MM.1S (cell line): ENCODE measurements around the gene ART1.

Experiments
- DNase-seq: peaks from one replicate; pipeline ENCODE4 v3.0.0-alpha.2; 2015
- H2AFZ ChIP-seq: fragments of 300-600 bp; sonication (generic); 2 replicates; pipeline ENCODE4 v1.6.0; 2016; ENCODE audit warnings: antibody characterized with exemption, low read length
- H3F3A ChIP-seq: fragments of 300-600 bp; sonication (generic); 2 replicates; pipeline ENCODE4 v1.6.1; 2016; ENCODE audit warnings: mild to moderate bottlenecking, antibody characterized with exemption, low read length, moderate library complexity, mixed read lengths; ENCODE audit not compliant: insufficient read depth
- H3K27ac ChIP-seq: fragments of 300-600 bp; sonication (generic); 2 replicates; pipeline ENCODE4 v1.5.1; 2016; ENCODE audit warnings: mild to moderate bottlenecking, low read length
- H3K27me3 ChIP-seq: fragments of 300-600 bp; sonication (generic); replicated peaks from 2 replicates; pipeline ENCODE4 v1.6.0; 2016; ENCODE audit warnings: low read length; ENCODE audit not compliant: insufficient read depth
- H3K36me3 ChIP-seq: fragments of 300-600 bp; sonication (generic); replicated peaks from 2 replicates; pipeline ENCODE4 v1.6.1; 2016; ENCODE audit warnings: mild to moderate bottlenecking, low read length, mixed read lengths; ENCODE audit not compliant: insufficient read depth
- H3K4me1 ChIP-seq: fragments of 300-600 bp; sonication (generic); 2 replicates; pipeline ENCODE4 v1.6.1; 2016; ENCODE audit warnings: low read length, mixed read lengths
- H3K4me2 ChIP-seq: fragments of 300-600 bp; sonication (generic); 2 replicates; pipeline ENCODE4 v1.6.0; 2016; ENCODE audit warnings: low read depth, low read length
- H3K4me3 ChIP-seq: fragments of 300-600 bp; sonication (generic); 2 replicates; pipeline ENCODE4 v1.5.1; 2016; ENCODE audit warnings: low read length, mixed read lengths
- H3K79me2 ChIP-seq: fragments of 300-600 bp; sonication (generic); 2 replicates; pipeline ENCODE4 v1.6.1; 2016; ENCODE audit warnings: mixed run types, low read length, mixed read lengths
- H3K9ac ChIP-seq: fragments of 300-600 bp; sonication (generic); 2 replicates; pipeline ENCODE4 v1.6.1; 2016; ENCODE audit warnings: low read length, mixed read lengths
- H3K9me2 ChIP-seq: fragments of 300-600 bp; sonication (generic); replicated peaks from 2 replicates; pipeline ENCODE4 v1.6.1; 2016; ENCODE audit warnings: mild to moderate bottlenecking, low read length, mixed read lengths; ENCODE audit not compliant: insufficient read depth
- H3K9me3 ChIP-seq: fragments of 300-600 bp; sonication (generic); replicated peaks from 2 replicates; pipeline ENCODE4 v1.6.1; 2016; ENCODE audit warnings: mild to moderate bottlenecking, low read length, mixed read lengths; ENCODE audit not compliant: insufficient read depth
- H4K20me1 ChIP-seq: fragments of 300-600 bp; sonication (generic); 2 replicates; pipeline ENCODE4 v1.6.1; 2016; ENCODE audit warnings: mild to moderate bottlenecking, low read length, moderate library complexity, mixed read lengths; ENCODE audit not compliant: insufficient read depth
- EZH2 ChIP-seq: fragments of 300-600 bp; sonication (generic); optimal IDR thresholded peaks from 2 replicates; pipeline ENCODE3; 2017; ENCODE audit warnings: low read depth, mild to moderate bottlenecking, antibody characterized with exemption, low read length, mixed read lengths
- EZH2phosphoT487 ChIP-seq: fragments of 300-600 bp; sonication (generic); IDR thresholded peaks from 2 replicates; pipeline ENCODE4 v1.6.1; 2018; ENCODE audit warnings: antibody characterized with exemption, low read length
- TF ChIP-seq, protein P1 (sequence below): fragments of 300-600 bp; sonication (generic); IDR thresholded peaks from 2 replicates; pipeline ENCODE4 v1.5.1; 2016; ENCODE audit warnings: antibody characterized with exemption, low read length, mixed read lengths

Gene ART1

GRCh38 chr11:3685923-3686322 lies 41.0 kb downstream of the ART1 start:
- H3K79me2 ChIP-seq: no peaks in the 10 kb centered on the region
- H3K4me1 ChIP-seq: no peaks in the 10 kb centered on the region
- no peaks in the 10 kb centered on the region for H3K9me3 ChIP-seq
- H3F3A ChIP-seq: no peaks in the 10 kb centered on the region
- no peak overlapping the region for H3K9ac ChIP-seq
- peaks cover 5% of the 10 kb centered on the region; the same call in 1 of the 2 replicates for H3K36me3 ChIP-seq
- DNase-seq: no peak
- TF ChIP-seq EZH2phosphoT487 (no peak), EZH2 (no peak)
- TF ChIP-seq, protein P1, sequence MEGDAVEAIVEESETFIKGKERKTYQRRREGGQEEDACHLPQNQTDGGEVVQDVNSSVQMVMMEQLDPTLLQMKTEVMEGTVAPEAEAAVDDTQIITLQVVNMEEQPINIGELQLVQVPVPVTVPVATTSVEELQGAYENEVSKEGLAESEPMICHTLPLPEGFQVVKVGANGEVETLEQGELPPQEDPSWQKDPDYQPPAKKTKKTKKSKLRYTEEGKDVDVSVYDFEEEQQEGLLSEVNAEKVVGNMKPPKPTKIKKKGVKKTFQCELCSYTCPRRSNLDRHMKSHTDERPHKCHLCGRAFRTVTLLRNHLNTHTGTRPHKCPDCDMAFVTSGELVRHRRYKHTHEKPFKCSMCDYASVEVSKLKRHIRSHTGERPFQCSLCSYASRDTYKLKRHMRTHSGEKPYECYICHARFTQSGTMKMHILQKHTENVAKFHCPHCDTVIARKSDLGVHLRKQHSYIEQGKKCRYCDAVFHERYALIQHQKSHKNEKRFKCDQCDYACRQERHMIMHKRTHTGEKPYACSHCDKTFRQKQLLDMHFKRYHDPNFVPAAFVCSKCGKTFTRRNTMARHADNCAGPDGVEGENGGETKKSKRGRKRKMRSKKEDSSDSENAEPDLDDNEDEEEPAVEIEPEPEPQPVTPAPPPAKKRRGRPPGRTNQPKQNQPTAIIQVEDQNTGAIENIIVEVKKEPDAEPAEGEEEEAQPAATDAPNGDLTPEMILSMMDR: no peak
- H3K9me2 ChIP-seq: no peaks in the 10 kb centered on the region
- H4K20me1 ChIP-seq: no peaks in the 10 kb centered on the region
- H3K27ac ChIP-seq: no peak overlapping the region
- H2AFZ ChIP-seq: no peak overlapping the region
- no peak overlapping the region for H3K4me3 ChIP-seq
- H3K4me2 ChIP-seq: no peak overlapping the region
- H3K27me3 ChIP-seq: no peaks in the 10 kb centered on the region

- Histone ChIP-seq H3K4me3 (no peak overlapping the region), H3F3A (no peaks in the 10 kb centered on the region)
- TF ChIP-seq EZH2phosphoT487: no peak
- TF ChIP-seq, protein P1: no peak
Observed at GRCh38 chr11:3686751-3687150, 41.8 kb downstream of the ART1 start.

DNA sequence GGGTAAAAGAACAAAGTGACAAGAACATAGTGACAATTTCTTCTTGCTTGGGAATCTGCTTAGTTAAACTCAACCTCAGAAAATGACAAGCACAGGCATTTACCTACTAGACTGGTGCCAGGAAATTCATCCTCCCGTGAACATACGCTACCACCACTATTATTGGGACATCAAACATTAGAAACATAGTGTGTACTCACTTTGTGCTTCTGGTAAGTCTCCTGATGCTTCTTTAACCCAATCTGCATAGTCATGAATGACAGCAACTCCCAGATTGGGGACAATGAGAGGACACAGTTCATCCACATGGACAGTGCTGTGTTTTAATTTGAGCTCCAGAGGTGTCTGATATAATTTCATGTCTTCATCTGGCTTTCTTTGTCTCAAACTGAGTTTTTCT lies 55.5 kb downstream of the ART1 start:
- no peaks in the 10 kb centered on the region for H3K27me3 ChIP-seq
- H3K4me3 ChIP-seq: no peak overlapping the region
- TF ChIP-seq EZH2phosphoT487: no peak
- TF ChIP-seq, protein P1: no peak
- TF ChIP-seq EZH2: no peak
- H3K9me3 ChIP-seq: no peaks in the 10 kb centered on the region
- H3K4me1 ChIP-seq: no peaks in the 10 kb centered on the region
- no peaks in the 10 kb centered on the region for H3K79me2 ChIP-seq
- H2AFZ ChIP-seq: no peak overlapping the region
- DNase-seq: no peak
- H3K36me3 ChIP-seq: peaks cover 7% of the 10 kb centered on the region
- H3K9ac ChIP-seq: no peak overlapping the region
- H3F3A ChIP-seq: no peaks in the 10 kb centered on the region; the same call in 1 of the 2 replicates
- no peak overlapping the region for H3K27ac ChIP-seq
- H3K9me2 ChIP-seq: no peaks in the 10 kb centered on the region
- no peak overlapping the region for H3K4me2 ChIP-seq
- H4K20me1 ChIP-seq: no peaks in the 10 kb centered on the region

More at GRCh38 chr11:3686751-3687150, 41.8 kb downstream of the ART1 start:
- no peak for DNase-seq
- no peak overlapping the region for H3K27ac ChIP-seq
- H3K9me2 ChIP-seq: no peaks in the 10 kb centered on the region
- no peaks in the 10 kb centered on the region for H3K9me3 ChIP-seq
- H2AFZ ChIP-seq: no peak overlapping the region
- H3K36me3 ChIP-seq: peaks cover 5% of the 10 kb centered on the region; the same call in 1 of the 2 replicates
- no peaks in the 10 kb centered on the region for H3K27me3 ChIP-seq
- H3K79me2 ChIP-seq: no peaks in the 10 kb centered on the region
- no peak overlapping the region for H3K4me2 ChIP-seq
- H3K4me1 ChIP-seq: no peaks in the 10 kb centered on the region
- H4K20me1 ChIP-seq: no peaks in the 10 kb centered on the region
- H3K9ac ChIP-seq: no peak overlapping the region
